Measurements from ENCODE around the gene E2F6.
A peak's percentile ranks its signal among the peaks of the same experiment; 100 is the strongest.

E2F6 gene

DNA sequence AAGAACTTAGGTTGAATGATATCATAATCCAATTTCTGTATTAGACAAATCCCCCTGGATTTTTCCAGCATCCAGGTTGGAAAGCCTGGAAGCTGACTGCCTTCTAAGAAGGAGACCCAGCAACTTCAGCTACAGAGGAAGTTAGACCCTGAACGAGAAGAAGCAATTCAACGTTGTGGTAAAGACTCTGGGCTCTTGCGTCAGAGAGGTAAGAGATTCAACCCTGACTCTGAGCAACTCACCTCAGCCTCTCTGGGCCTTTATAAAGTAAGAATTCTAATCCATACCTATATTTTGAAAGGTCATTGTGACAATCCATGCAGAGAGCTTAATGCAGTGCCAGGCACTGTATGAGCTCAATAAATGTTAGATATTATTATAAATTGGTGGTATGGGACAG, 9.7 kb downstream of the E2F6 start:
- DNase-seq (ENCODE audit: low read depth in 2 of 2), result no peak

GRCh38 chr2:11454824-11455223, 11.1 kb downstream of the E2F6 start:
- DNase-seq (ENCODE audit: low read depth in 2 of 2), result no peak

DNA sequence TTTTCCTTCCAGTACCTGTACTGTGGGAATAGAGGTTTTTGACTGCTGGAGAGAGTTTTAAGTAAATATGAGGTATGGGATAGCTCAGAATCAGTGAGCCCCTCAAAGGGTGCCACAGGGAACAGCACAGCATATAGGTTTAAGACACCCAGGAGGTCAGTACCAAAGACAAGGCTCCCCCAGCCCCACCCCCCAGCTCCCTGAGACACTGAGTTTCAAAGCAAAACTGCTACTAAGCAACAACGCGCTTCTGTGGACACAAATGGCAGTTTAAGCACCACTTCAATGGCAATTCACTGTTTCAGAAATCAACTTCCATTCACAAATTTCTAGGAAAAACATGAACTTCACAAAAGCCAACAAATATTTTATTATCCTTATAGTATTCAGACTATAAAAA, 15.2 kb downstream of the E2F6 start:
- no peak for DNase-seq (ENCODE audit: low read depth in 2 of 2)

GRCh38 chr2:11446733-11447248, 19.2 kb downstream of the E2F6 start:
- peak; percentile 42 to 50 for DNase-seq (ENCODE audit: low read depth in 2 of 2)

- no peak for DNase-seq (ENCODE audit: low read depth in 2 of 2)
Measured at GRCh38 chr2:11444737-11445136, 21.2 kb downstream of the E2F6 start.

- no peak for DNase-seq (ENCODE audit: low read depth in 2 of 2)
Measured at GRCh38 chr2:11438555-11439080, 27.3 kb downstream of the E2F6 start.

DNA sequence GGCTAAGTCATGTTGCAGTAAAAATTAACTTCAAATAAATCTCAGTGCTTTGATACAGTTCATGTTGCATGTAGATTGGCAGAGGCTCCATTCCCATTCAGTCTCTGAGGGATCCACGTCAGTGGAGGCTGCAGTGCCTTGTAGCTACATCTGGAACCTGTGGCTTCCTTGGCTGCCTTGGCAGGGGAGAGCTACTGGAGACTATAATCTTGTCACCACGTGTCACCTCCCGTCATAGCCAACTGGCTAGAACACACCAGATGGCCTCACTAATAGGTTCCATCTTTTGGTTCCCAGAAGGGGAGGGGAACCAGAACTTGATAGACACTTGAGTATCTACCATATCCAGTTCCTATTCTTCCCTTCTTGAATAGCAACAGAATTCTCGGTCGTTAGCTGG, 28.4 kb downstream of the E2F6 start:
- DNase-seq (ENCODE audit: low read depth in 2 of 2), result no peak

- no peak for DNase-seq (ENCODE audit: low read depth in 2 of 2)
Measured at GRCh38 chr2:11435036-11435435, 30.9 kb downstream of the E2F6 start.

DNA sequence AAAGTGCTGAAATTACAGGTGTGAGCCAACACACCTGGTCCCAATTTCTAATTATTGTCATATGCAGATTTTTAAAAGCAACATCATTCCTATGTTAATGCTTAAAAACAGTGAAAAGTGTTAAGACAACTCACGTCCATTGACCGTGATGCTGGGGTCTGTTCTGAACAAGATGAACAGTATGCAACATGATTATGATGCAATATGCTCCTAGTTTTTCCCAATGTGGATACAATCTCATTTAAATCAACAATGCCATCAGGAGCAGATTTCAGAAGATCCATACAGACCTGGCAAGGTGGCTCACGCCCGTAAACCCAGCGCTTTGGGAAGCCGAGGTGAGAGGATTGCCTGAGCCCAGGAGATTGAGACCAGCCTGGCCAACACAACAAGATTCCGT, 31.5 kb downstream of the E2F6 start:
- no peak for DNase-seq (ENCODE audit: low read depth in 2 of 2)

DNA sequence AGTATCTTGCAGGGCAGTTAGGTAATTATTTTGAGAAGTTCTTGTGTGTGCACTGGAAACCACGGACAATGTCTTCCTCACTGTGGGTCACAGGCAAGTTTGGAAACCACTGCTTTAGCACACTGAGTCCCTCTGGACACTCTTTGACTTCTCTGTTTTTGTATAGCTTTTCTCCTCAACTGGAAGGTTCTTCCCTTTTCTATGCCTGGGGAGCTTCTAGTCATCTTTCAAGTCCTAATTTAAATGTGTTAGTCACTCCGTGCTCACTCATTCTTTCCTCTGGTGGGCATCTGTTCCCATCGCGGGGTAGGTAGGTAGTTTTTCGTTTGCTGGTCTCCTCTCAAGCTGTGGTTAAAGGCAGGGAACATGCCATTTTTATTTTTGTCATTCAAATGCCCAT, 32.1 kb downstream of the E2F6 start:
- no peak for DNase-seq (ENCODE audit: low read depth in 2 of 2)

DNA sequence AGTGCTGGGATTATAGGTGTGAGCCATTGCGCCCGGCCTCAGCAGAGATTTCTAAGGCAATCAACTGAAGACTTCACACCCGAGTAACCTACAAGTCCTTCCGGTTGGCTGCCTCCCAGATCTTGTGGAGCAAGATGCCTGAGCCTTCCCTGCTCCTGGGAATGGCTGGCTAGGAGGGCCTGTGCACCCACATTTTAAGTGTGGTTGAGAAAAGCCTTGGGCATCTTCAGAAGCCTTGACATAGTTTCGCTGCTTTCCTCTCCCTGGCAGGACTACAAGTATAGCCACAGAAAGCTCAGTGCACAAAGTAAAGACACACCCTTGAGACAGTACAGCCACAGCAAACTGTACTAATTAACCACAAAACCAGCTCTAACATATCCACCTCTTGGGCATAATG, 35.2 kb downstream of the E2F6 start:
- DNase-seq (ENCODE audit: low read depth in 2 of 2), result no peak

- DNase-seq (ENCODE audit: low read depth in 2 of 2), result no peak
Measured at GRCh38 chr2:11427224-11427623, 38.7 kb downstream of the E2F6 start.

- no peak for DNase-seq (ENCODE audit: low read depth in 2 of 2)
Measured at GRCh38 chr2:11422901-11423435, 43.0 kb downstream of the E2F6 start.

GRCh38 chr2:11422491-11422865, 43.5 kb downstream of the E2F6 start:
- DNase-seq (ENCODE audit: low read depth in 2 of 2), result no peak

DNA sequence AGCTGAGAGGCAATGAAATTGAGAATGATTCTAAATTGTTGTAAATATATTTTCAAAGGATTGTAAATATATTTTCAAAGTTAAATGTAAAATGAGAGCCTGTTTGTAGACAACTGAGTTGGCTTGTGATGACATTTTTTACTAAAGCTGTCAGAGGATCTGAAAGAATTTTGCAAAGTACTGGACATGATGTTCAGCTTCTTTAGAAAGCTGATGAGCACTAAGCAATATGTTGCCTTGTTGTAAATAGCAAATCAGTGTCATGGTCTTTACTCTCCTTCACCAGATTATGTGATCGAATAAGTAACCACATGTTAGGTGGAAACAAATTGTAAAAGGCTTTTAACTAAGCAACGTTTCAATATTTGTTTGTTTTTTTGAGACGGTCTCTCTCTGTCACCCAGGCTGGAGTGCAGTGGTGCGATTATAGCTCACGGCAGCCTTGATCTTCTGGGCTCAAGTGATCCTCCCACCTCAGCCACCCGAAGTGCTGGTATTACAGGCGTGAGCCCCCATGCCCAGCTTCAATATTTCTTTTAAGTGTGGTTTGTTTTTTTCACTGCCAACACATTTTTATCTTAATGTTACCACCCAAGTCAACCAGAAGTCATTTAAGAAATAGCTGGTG, 44.0 kb downstream of the E2F6 start:
- no peak for DNase-seq (ENCODE audit: low read depth in 2 of 2)

DNA sequence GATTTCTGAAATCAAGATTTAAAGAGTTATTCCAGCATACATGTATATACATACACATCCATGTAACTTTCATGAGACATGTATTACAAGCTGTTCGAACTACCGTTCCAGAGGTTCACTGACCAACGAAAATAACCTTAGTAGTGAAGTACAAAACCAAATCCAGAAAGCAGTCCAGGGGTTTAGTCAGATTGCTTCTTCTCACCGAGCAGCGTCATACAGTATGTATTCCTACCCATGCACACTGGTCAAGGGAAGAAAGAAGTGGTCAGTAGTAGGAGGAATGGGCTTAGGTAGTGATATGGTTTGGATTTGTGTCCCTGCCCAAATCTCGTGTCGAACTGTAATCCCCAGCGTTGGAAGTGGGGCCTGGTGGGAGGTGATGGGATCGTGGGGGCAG, 45.3 kb downstream of the E2F6 start:
- no peak for DNase-seq (ENCODE audit: low read depth in 2 of 2)

- no peak for DNase-seq (ENCODE audit: low read depth in 2 of 2)
Measured at GRCh38 chr2:11420190-11420589, 45.8 kb downstream of the E2F6 start.

- DNase-seq (ENCODE audit: low read depth in 2 of 2), result peak; percentile 14 to 15
Measured at GRCh38 chr2:11419781-11420180, 46.2 kb downstream of the E2F6 start.

DNA sequence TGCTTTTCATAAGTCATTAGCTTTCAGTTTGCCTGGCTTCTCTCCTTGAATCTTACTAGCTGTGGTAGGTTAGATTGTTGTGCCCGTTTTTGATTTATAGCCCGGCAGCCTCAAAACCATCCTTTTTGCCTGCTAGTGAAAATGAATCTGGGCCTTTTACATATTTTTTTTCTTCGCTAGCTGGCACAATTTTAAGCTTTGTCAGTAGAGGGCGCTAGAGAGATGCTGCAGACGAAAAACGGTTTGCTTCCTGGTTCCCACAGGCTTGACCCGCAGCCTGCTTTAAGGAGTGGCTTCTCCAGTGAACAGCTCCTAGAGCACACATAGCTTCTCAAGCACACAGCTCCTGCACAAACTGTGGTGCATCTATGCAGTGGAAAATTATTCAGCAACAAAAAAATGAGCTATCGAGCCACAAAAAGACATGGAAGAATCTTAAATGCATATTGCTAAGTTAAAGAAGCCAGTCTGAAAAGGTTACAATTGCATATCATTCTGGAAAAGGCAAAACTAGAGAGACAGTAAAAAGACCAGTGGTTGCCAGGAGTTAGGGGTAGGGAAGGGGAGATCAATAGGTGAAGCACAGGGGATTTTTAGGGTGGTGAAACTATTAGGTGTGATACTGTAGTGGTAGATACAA, 47.9 kb downstream of the E2F6 start:
- DNase-seq (ENCODE audit: low read depth in 2 of 2), result no peak

DNA sequence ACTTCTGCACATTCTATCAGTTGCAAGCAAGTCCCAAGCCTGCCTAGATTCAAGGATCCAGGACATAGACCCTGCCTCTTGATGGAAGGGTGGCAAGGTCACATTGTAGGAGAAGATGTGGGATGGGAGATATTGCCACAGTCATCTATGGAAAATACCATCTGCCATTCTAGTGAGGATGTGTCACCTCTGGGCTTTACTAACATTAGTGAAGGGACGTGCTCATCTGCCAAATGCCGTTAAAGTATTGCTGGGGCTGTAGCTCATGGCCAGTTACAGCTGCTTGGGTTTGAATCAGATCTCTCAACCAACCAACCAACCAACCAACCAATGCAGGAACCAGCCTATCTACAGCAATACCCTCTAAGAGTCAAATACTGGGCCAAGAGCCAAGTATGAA, 49.0 kb downstream of the E2F6 start:
- DNase-seq (ENCODE audit: low read depth in 2 of 2), result no peak

GRCh38 chr2:11416186-11416585, 49.8 kb downstream of the E2F6 start:
- DNase-seq (ENCODE audit: low read depth in 2 of 2), result no peak

- DNase-seq (ENCODE audit: low read depth in 2 of 2), result no peak
Measured at GRCh38 chr2:11414372-11415124, 51.4 kb downstream of the E2F6 start.

DNA sequence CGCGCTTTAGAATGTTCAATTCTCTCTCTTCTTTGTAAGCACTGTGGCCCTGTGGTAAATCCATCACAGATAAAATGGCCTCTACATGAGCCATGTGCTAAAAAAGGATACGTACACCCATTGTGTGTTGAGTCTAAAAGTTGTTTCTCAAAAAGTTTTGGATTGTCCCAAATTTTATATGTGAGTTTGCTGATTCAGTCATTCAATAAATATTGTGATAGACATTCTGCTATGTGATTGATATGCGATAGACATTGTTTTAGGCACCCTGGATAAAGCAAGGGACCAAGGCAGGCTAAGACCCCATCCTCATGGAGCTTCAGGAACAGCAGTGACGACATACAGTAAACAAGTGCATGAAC, 53.5 kb downstream of the E2F6 start:
- DNase-seq (ENCODE audit: low read depth in 2 of 2), result no peak

Data from fibroblast of skin of left quadriceps (primary cell).